Measurements from ENCODE around the gene IPMK. TPM values are rescaled to one million over a fixed set of nuclear protein-coding genes. Genes with fewer than 3 reads are reported as not detected.
"Not testable (repeated sequence)": the region's sequence is repeated elsewhere in the genome, so short reads cannot be mapped to it uniquely, and the experiment has no call there.

IPMK gene
- total RNA-seq, 3 donors from 2014 or later (not counting 1 experiment from before 2014, with no cell fraction given) = 4.4 to 5.7 (median 4.6) TPM

GRCh38 chr10:58240531-58240930 lies 27.2 kb downstream of the IPMK start:
- ATAC-seq (no peak), DNase-seq (no peak)
- 90% methylated on average over 1 of the region's 4 CpGs for WGBS (ENCODE audit: insufficient coverage)
- Mint-ChIP-seq H3K27ac (peak overlapping the region in 1 of 2 donors; percentile 53), H3K36me3 (no peaks in the 10 kb centered on the region), H3K27me3 (ENCODE audit: low read depth in 2 of 2) (no peaks in the 10 kb centered on the region), H3K4me1 (peaks cover 40 to 50% of the 10 kb centered on the region in 2 donors), H3K9me3 (no peaks in the 10 kb centered on the region), H3K4me3 (no peak overlapping the region)
- Histone ChIP-seq H3K27ac (ENCODE audit: low read length) (no peak overlapping the region), H3K9me3 (ENCODE audit: control insufficient read depth, insufficient read depth, low read length) (no peaks in the 10 kb centered on the region), H3K4me3 (ENCODE audit: low read length) (no peak overlapping the region), H3K36me3 (ENCODE audit: control insufficient read depth, insufficient read depth, low read length) (peaks cover 6% of the 10 kb centered on the region), H3K4me1 (ENCODE audit: control insufficient read depth, insufficient read depth, low read length) (no peaks in the 10 kb centered on the region), H3K27me3 (ENCODE audit: control insufficient read depth, insufficient read depth, low read length) (no peaks in the 10 kb centered on the region)
- TF ChIP-seq CTCF (IDR thresholded peaks at IDR 0.05) = no peak
- intact Hi-C loops (cut with micrococcal nuclease) = no loop called here

- peaks cover 6% of the 10 kb centered on the region for H3K36me3 ChIP-seq (ENCODE audit: control insufficient read depth, insufficient read depth, low read length)
- intact Hi-C loops (cut with micrococcal nuclease) = no loop called here
Measured at GRCh38 chr10:58239561-58240169, 28.0 kb downstream of the IPMK start.

GRCh38 chr10:58237014-58237834 lies 30.5 kb downstream of the IPMK start:
- no peaks in the 10 kb centered on the region for H3K36me3 Mint-ChIP-seq
- Histone ChIP-seq H3K27ac (ENCODE audit: low read length) (no peak overlapping the region), H3K9me3 (ENCODE audit: control insufficient read depth, insufficient read depth, low read length) (no peaks in the 10 kb centered on the region), H3K36me3 (ENCODE audit: control insufficient read depth, insufficient read depth, low read length) (peaks cover 6% of the 10 kb centered on the region), H3K27me3 (ENCODE audit: control insufficient read depth, insufficient read depth, low read length) (no peaks in the 10 kb centered on the region), H3K4me3 (ENCODE audit: low read length) (no peak overlapping the region), H3K4me1 (ENCODE audit: control insufficient read depth, insufficient read depth, low read length) (no peaks in the 10 kb centered on the region)
- intact Hi-C loops (cut with micrococcal nuclease) = no loop called here
- no peak for ATAC-seq
- peaks cover 38 to 49% of the 10 kb centered on the region in 2 donors for H3K4me1 Mint-ChIP-seq
- no peaks in the 10 kb centered on the region for H3K9me3 Mint-ChIP-seq
- 89% methylated on average over 2 of the region's 3 CpGs for WGBS (ENCODE audit: insufficient coverage)
- H3K27ac Mint-ChIP-seq = no peak overlapping the region
- no peaks in the 10 kb centered on the region for H3K27me3 Mint-ChIP-seq (ENCODE audit: low read depth in 2 of 2)
- no peak for TF ChIP-seq CTCF (IDR thresholded peaks at IDR 0.05)
- H3K4me3 Mint-ChIP-seq = no peak overlapping the region
- no peak for DNase-seq

More at GRCh38 chr10:58239561-58240169, 28.0 kb downstream of the IPMK start:
- Mint-ChIP-seq H3K27ac (peak overlapping the region in 1 of 2 donors; percentile 23), H3K27me3 (ENCODE audit: low read depth in 2 of 2) (no peaks in the 10 kb centered on the region), H3K36me3 (no peaks in the 10 kb centered on the region), H3K4me1 (peaks cover 35 to 50% of the 10 kb centered on the region in 2 donors), H3K9me3 (no peaks in the 10 kb centered on the region), H3K4me3 (no peak overlapping the region)
- no peak overlapping the region for H3K27ac ChIP-seq (ENCODE audit: low read length)
- ATAC-seq (no peak), DNase-seq (no peak)
- no peaks in the 10 kb centered on the region for H3K27me3 ChIP-seq (ENCODE audit: control insufficient read depth, insufficient read depth, low read length)
- TF ChIP-seq CTCF (IDR thresholded peaks at IDR 0.05) = no peak
- no peak overlapping the region for H3K4me3 ChIP-seq (ENCODE audit: low read length)
- 78% methylated on average over 5 of the region's 5 CpGs for WGBS (ENCODE audit: insufficient coverage)
- H3K4me1 ChIP-seq (ENCODE audit: control insufficient read depth, insufficient read depth, low read length) = no peaks in the 10 kb centered on the region
- H3K9me3 ChIP-seq (ENCODE audit: control insufficient read depth, insufficient read depth, low read length) = no peaks in the 10 kb centered on the region

- H3K9me3 ChIP-seq (ENCODE audit: control insufficient read depth, insufficient read depth, low read length); ATAC-seq; H3K4me3 ChIP-seq (ENCODE audit: low read length); intact Hi-C loops (cut with micrococcal nuclease); H3K27me3 ChIP-seq (ENCODE audit: control insufficient read depth, insufficient read depth, low read length); H3K36me3 Mint-ChIP-seq; H3K9me3 Mint-ChIP-seq; H3K36me3 ChIP-seq (ENCODE audit: control insufficient read depth, insufficient read depth, low read length); H3K4me1 ChIP-seq (ENCODE audit: control insufficient read depth, insufficient read depth, low read length); H3K27ac ChIP-seq (ENCODE audit: low read length); H3K27ac Mint-ChIP-seq; H3K4me3 Mint-ChIP-seq; DNase-seq; H3K27me3 Mint-ChIP-seq (ENCODE audit: low read depth in 2 of 2): not testable (repeated sequence)
- H3K4me1 Mint-ChIP-seq = peaks cover 5 to 13% of the 10 kb centered on the region in 2 donors
- WGBS (ENCODE audit: insufficient coverage) = 97% methylated on average over 7 of the region's 7 CpGs
Measured at GRCh38 chr10:58229856-58230255, 37.8 kb downstream of the IPMK start.

Measured in natural killer cell (primary cell).